Eye (tissue), 1 donor: Measurements from ENCODE around the gene IRF4.

ENCODE experiments used
- DNase-seq: peaks from one replicate; pipeline ENCODE4 v3.0.0-alpha.2; 2015

The IRF4 gene

GRCh38 chr6:444653-445275 is 53.2 kb downstream of the IRF4 start:
- no peak for DNase-seq

GRCh38 chr6:445571-446417 is 54.2 kb downstream of the IRF4 start:
- no peak for DNase-seq

GRCh38 chr6:446418-447366 is 55.1 kb downstream of the IRF4 start:
- no peak for DNase-seq

- DNase-seq: no peak
Measured at GRCh38 chr6:447381-448165, 56.0 kb downstream of the IRF4 start.

- no peak for DNase-seq
Measured at GRCh38 chr6:448296-449056, 56.9 kb downstream of the IRF4 start.

GRCh38 chr6:449057-449430 is 57.5 kb downstream of the IRF4 start:
- no peak for DNase-seq

- DNase-seq: no peak
Measured at GRCh38 chr6:449486-450419, 58.2 kb downstream of the IRF4 start.

- no peak for DNase-seq
Measured at GRCh38 chr6:451336-451735, 59.8 kb downstream of the IRF4 start.

GRCh38 chr6:451847-452246 is 60.3 kb downstream of the IRF4 start:
- no peak for DNase-seq

GRCh38 chr6:452301-453067 is 60.9 kb downstream of the IRF4 start:
- peak; percentile 38 for DNase-seq

- peak; percentile 45 for DNase-seq
Measured at GRCh38 chr6:453152-453551, 61.6 kb downstream of the IRF4 start.

- DNase-seq: no peak
Measured at GRCh38 chr6:454148-454991, 62.8 kb downstream of the IRF4 start.

- DNase-seq: no peak
Measured at GRCh38 chr6:455006-455585, 63.5 kb downstream of the IRF4 start.

GRCh38 chr6:455835-456234 is 64.3 kb downstream of the IRF4 start:
- DNase-seq: no peak

GRCh38 chr6:456358-456867 is 64.9 kb downstream of the IRF4 start:
- DNase-seq: no peak

- DNase-seq: no peak
Measured at GRCh38 chr6:456887-457286, 65.3 kb downstream of the IRF4 start.
